CD1c-positive myeloid dendritic cell (primary cell): Measurements from ENCODE around the gene TEKT2.

Experiments
- DNase-seq: peaks from one replicate; pipeline ENCODE4 v3.0.0-alpha.2; 2016; ENCODE audit errors: extremely low spot score

TEKT2 gene

GRCh38 chr1:36087233-36088123, 3.6 kb downstream of the TEKT2 start:
- DNase-seq = no peak

GRCh38 chr1:36088265-36088576, 4.3 kb downstream of the TEKT2 start:
- DNase-seq = no peak

GRCh38 chr1:36088577-36089392, 4.9 kb downstream of the TEKT2 start, which contains the start of gene ADPRS:
Gene ADPRS, plus strand, starts transcription at chr1:36088892. Its CDS starts 13 bp downstream, at chr1:36088905.
- DNase-seq = peak; percentile 95

GRCh38 chr1:36089393-36090121, 5.7 kb downstream of the TEKT2 start:
- DNase-seq = peak; percentile 82

GRCh38 chr1:36091141-36091540, 7.2 kb downstream of the TEKT2 start:
- no peak for DNase-seq

- DNase-seq = no peak
Measured at GRCh38 chr1:36091698-36092097, 7.8 kb downstream of the TEKT2 start.

GRCh38 chr1:36092166-36092797, 8.4 kb downstream of the TEKT2 start:
- DNase-seq = no peak

GRCh38 chr1:36092798-36093185, 8.9 kb downstream of the TEKT2 start:
- DNase-seq = no peak

GRCh38 chr1:36093226-36093625, 9.3 kb downstream of the TEKT2 start:
- no peak for DNase-seq

GRCh38 chr1:36093929-36094328, 10.0 kb downstream of the TEKT2 start:
- peak; percentile 61 for DNase-seq

- no peak for DNase-seq
Measured at GRCh38 chr1:36094621-36095061, 10.7 kb downstream of the TEKT2 start.

- DNase-seq = peak; percentile 82
Measured at GRCh38 chr1:36095760-36096405, 12.0 kb downstream of the TEKT2 start.

GRCh38 chr1:36096500-36097432, 12.9 kb downstream of the TEKT2 start:
- no peak for DNase-seq

- no peak for DNase-seq
Measured at GRCh38 chr1:36097693-36098585, 14.0 kb downstream of the TEKT2 start.

GRCh38 chr1:36098650-36099365, 14.9 kb downstream of the TEKT2 start:
- DNase-seq = no peak

- DNase-seq = peak; percentile 77
Measured at GRCh38 chr1:36099681-36100341, 15.9 kb downstream of the TEKT2 start.

- DNase-seq = no peak
Measured at GRCh38 chr1:36100376-36100775, 16.5 kb downstream of the TEKT2 start.

GRCh38 chr1:36101546-36101945, 17.7 kb downstream of the TEKT2 start:
- DNase-seq = no peak
